CD14-positive monocyte (primary cell): ENCODE data around the gene SCAMP4. TPM values are rescaled to one million over a fixed set of nuclear protein-coding genes. Genes with fewer than 3 reads are reported as not detected.

ENCODE experiments used
- DNase-seq, 3 donors: peaks; one replicate each; pipeline ENCODE4 v3.0.0-alpha.2; 2011 to 2022
- H2AFZ ChIP-seq: 2 replicates; pipeline ENCODE4 v1.6.0; 2012; ENCODE audit warnings: mild to moderate bottlenecking, low read depth, low read length, inconsistent platforms; ENCODE audit not compliant: insufficient read depth, poor library complexity, severe bottlenecking
- H3K27ac ChIP-seq, 2 donors: 1 replicate in 1 of 2; 2 replicates in 1 of 2; pipeline ENCODE4 v1.5.1; 2012 to 2013; ENCODE audit warnings: low read length in 2 of 2, control low read depth in 1 of 2, inconsistent platforms in 1 of 2, low read depth in 1 of 2, mild to moderate bottlenecking in 1 of 2
- H3K27me3 ChIP-seq, 2 donors: one replicate each; pipeline versions ENCODE4 v1.6.0 to v1.6.1; 2011 to 2013; ENCODE audit warnings: low read length in 2 of 2; ENCODE audit not compliant: control insufficient read depth in 2 of 2, insufficient read depth in 2 of 2
- H3K36me3 ChIP-seq, 2 donors: replicated peaks in 1 of 2; 1 replicate in 1 of 2; 2 replicates in 1 of 2; pipeline versions ENCODE4 v1.5.1 to v1.6.1; 2012 to 2013; ENCODE audit warnings: low read length in 2 of 2, control low read depth in 1 of 2, inconsistent platforms in 1 of 2, mild to moderate bottlenecking in 1 of 2; ENCODE audit not compliant: insufficient read depth in 2 of 2, control insufficient read depth in 1 of 2
- H3K4me1 ChIP-seq, 2 donors: 1 replicate in 1 of 2; 2 replicates in 1 of 2; pipeline versions ENCODE4 v1.5.1 to v1.6.1; 2012 to 2013; ENCODE audit warnings: low read length in 2 of 2, control low read depth in 1 of 2, inconsistent platforms in 1 of 2, mild to moderate bottlenecking in 1 of 2, moderate library complexity in 1 of 2; ENCODE audit not compliant: insufficient read depth in 2 of 2, control insufficient read depth in 1 of 2
- H3K4me2 ChIP-seq: replicated peaks from 2 replicates; pipeline ENCODE3; 2012; ENCODE audit warnings: low read length, moderate library complexity, mild to moderate bottlenecking; ENCODE audit not compliant: poor library complexity, severe bottlenecking; ENCODE audit errors: extremely low read depth
- H3K4me3 ChIP-seq, 3 experiments: fragments of 200-600 bp in 1 of 3; sonication (generic) in 1 of 3; replicated peaks in 1 of 3; 1 replicate in 2 of 3; 2 replicates in 1 of 3; pipeline ENCODE4 v1.5.1; 2011 to 2013; ENCODE audit warnings: low read length in 3 of 3, mild to moderate bottlenecking in 3 of 3, control low read depth in 2 of 3, low read depth in 2 of 3, inconsistent platforms in 1 of 3, moderate library complexity in 1 of 3
- H3K79me2 ChIP-seq: 2 replicates; pipeline ENCODE4 v1.6.0; 2012; ENCODE audit warnings: mild to moderate bottlenecking, control low read depth, inconsistent platforms, low read length, moderate library complexity; ENCODE audit not compliant: insufficient read depth
- H3K9ac ChIP-seq: 2 replicates; pipeline ENCODE4 v1.6.0; 2017; ENCODE audit warnings: low read length, mild to moderate bottlenecking; ENCODE audit not compliant: insufficient read depth, poor library complexity, severe bottlenecking
- H3K9me3 ChIP-seq, 2 donors: replicated peaks in 1 of 2; 1 replicate in 1 of 2; 2 replicates in 1 of 2; pipeline versions ENCODE4 v1.5.1 to v1.6.1; 2012 to 2013; ENCODE audit warnings: low read length in 2 of 2, control low read depth in 1 of 2; ENCODE audit not compliant: control insufficient read depth in 1 of 2, insufficient read depth in 1 of 2
- H4K20me1 ChIP-seq: 2 replicates; pipeline ENCODE4 v1.6.0; 2012; ENCODE audit warnings: mild to moderate bottlenecking, low read length, control low read depth, moderate library complexity; ENCODE audit not compliant: insufficient read depth
- H3K27ac Mint-ChIP-seq, 7 donors: one replicate each; pipeline ENCODE4 v1.8.0; 2020; ENCODE audit warnings: mild to moderate bottlenecking in 7 of 7, mixed read lengths in 7 of 7, moderate library complexity in 6 of 7, inconsistent platforms in 2 of 7
- H3K27me3 Mint-ChIP-seq, 3 donors: one replicate each; pipeline ENCODE4 v1.8.0; 2021 to 2022; ENCODE audit warnings: low read depth in 3 of 3, mild to moderate bottlenecking in 3 of 3, mixed read lengths in 3 of 3, moderate library complexity in 3 of 3, inconsistent platforms in 1 of 3
- H3K36me3 Mint-ChIP-seq, 2 donors: one replicate each; pipeline ENCODE4 v1.8.0; 2020; ENCODE audit warnings: mixed read lengths in 2 of 2, inconsistent platforms in 1 of 2, mild to moderate bottlenecking in 1 of 2
- H3K4me1 Mint-ChIP-seq: one replicate; pipeline ENCODE4 v1.8.0; 2020; ENCODE audit warnings: mild to moderate bottlenecking, mixed read lengths
- H3K4me3 Mint-ChIP-seq, 2 donors: one replicate each; pipeline ENCODE4 v1.8.0; 2020; ENCODE audit warnings: mild to moderate bottlenecking in 2 of 2, mixed read lengths in 2 of 2, moderate library complexity in 1 of 2
- H3K9me3 Mint-ChIP-seq, 7 donors: one replicate each; pipeline ENCODE4 v1.8.0; 2020 to 2022; ENCODE audit warnings: mixed read lengths in 7 of 7, mild to moderate bottlenecking in 6 of 7, moderate library complexity in 6 of 7, inconsistent platforms in 2 of 7
- WGBS: methylation state at CpG from one replicate; pipeline ENCODE4 v1.1.5; 2013; ENCODE audit warnings: missing lambda C conversion rate; ENCODE audit not compliant: insufficient coverage; 5-methylcytosine and 5-hydroxymethylcytosine counted together
- intact Hi-C, 2 donors: fragments of 100-400 bp; cut with micrococcal nuclease; formaldehyde crosslinking; loops; one replicate each; pipeline versions ENCODE4 v1.15.0 to v1.15.1; 2023
- polyA plus RNA-seq, 3 donors: library from polyadenylated mRNA; depleted of rRNA in 1 of 3; unstranded in 2 of 3; stranded (reverse) in 1 of 3; fragments of 300-500 nt in 2 of 3; fragments of >200 nt in 1 of 3; fragmentation: Illumina TruSeq in 2 of 3; gene quantifications; 1 replicate in 2 of 3; 2 replicates in 1 of 3; pipeline ENCODE4 v1.2.3, GENCODE V29; 2012 to 2021
- TF ChIP-seq, protein P1 (sequence below): fragments of 200-600 bp; IDR thresholded peaks from one replicate; pipeline ENCODE4 v1.8.0; 2022; ENCODE audit warnings: antibody characterized with exemption, mild to moderate bottlenecking

Gene SCAMP4
- polyA plus RNA-seq, 3 donors, result 11.9 to 39.4 (median 15.4) TPM

DNA sequence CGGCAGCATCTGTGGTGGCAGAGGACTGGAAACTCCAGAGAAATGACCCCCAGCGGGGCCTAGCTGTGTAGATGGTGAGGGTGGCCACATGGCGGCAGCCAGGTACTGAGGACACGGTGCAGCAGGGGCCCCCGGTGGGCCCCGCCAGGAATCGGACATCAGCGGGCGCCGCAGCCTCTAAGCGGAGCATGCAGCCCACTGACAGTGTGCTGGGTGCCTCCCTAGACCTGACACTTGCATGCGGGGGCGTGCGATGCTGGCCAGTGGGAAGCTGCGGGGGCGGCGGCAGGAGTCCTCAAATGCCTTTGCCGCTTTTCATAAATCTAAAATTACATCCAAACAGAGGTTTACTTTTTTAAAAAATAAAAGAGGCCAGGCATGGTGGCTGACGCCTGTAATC is 16.1 kb downstream of the SCAMP4 start:
- Histone ChIP-seq H3K79me2 (no peaks in the 10 kb centered on the region), H2AFZ (no peak overlapping the region), H3K4me3 (no peak overlapping the region), H3K4me1 (peaks cover 31 to 36% of the 10 kb centered on the region in 2 donors), H3K9ac (no peak overlapping the region), H3K4me2 (no peak overlapping the region), H3K9me3 (no peaks in the 10 kb centered on the region), H3K27me3 (no peaks in the 10 kb centered on the region), H3K36me3 (peaks cover 53 to 55% of the 10 kb centered on the region in 2 donors), H4K20me1 (no peaks in the 10 kb centered on the region), H3K27ac (no peak overlapping the region)
- H3K27ac Mint-ChIP-seq, result peak overlapping the region in 1 of 7 donors; percentile 63
- no peak overlapping the region for H3K4me3 Mint-ChIP-seq
- 98% methylated on average over 9 of the region's 19 CpGs for WGBS
- peaks cover 41 to 80% of the 10 kb centered on the region in 2 donors for H3K36me3 Mint-ChIP-seq
- intact Hi-C loops, result no loop called here
- TF ChIP-seq, protein P1, sequence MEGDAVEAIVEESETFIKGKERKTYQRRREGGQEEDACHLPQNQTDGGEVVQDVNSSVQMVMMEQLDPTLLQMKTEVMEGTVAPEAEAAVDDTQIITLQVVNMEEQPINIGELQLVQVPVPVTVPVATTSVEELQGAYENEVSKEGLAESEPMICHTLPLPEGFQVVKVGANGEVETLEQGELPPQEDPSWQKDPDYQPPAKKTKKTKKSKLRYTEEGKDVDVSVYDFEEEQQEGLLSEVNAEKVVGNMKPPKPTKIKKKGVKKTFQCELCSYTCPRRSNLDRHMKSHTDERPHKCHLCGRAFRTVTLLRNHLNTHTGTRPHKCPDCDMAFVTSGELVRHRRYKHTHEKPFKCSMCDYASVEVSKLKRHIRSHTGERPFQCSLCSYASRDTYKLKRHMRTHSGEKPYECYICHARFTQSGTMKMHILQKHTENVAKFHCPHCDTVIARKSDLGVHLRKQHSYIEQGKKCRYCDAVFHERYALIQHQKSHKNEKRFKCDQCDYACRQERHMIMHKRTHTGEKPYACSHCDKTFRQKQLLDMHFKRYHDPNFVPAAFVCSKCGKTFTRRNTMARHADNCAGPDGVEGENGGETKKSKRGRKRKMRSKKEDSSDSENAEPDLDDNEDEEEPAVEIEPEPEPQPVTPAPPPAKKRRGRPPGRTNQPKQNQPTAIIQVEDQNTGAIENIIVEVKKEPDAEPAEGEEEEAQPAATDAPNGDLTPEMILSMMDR, result no peak
- peaks cover 0 to 3% (median 2%) of the 10 kb centered on the region in 3 donors for H3K27me3 Mint-ChIP-seq
- H3K9me3 Mint-ChIP-seq, result peaks cover 0 to 5% (median 0%) of the 10 kb centered on the region in 7 donors
- H3K4me1 Mint-ChIP-seq, result peaks cover 25% of the 10 kb centered on the region
- no peak for DNase-seq

DNA sequence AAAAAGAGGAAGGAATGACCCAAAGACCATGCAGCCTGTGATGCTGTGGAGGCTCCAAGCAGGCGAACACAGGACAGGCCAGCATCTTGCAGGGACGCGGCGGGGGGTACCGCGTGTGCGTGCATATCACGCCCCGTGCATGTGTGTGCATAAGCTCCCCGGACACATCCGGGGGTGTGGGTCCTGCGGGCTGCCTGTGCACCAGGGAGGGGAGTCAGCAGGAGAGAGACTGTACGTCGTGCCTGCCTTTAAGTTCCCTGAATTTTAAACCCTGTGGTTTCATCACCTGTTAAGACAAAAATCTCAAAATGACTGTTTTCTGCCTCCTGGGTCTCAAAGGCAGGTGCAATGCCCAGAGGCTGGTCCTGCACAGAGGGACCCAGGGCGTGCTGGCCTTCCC is 16.6 kb downstream of the SCAMP4 start:
- peaks cover 0 to 5% (median 0%) of the 10 kb centered on the region in 7 donors for H3K9me3 Mint-ChIP-seq
- Histone ChIP-seq H3K27ac (no peak overlapping the region), H3K9me3 (no peaks in the 10 kb centered on the region), H3K4me1 (peaks cover 31 to 32% of the 10 kb centered on the region in 2 donors), H3K27me3 (no peaks in the 10 kb centered on the region), H4K20me1 (no peaks in the 10 kb centered on the region), H3K4me2 (no peak overlapping the region), H2AFZ (no peak overlapping the region), H3K36me3 (peaks cover 53 to 55% of the 10 kb centered on the region in 2 donors), H3K4me3 (no peak overlapping the region), H3K9ac (no peak overlapping the region), H3K79me2 (no peaks in the 10 kb centered on the region)
- peak overlapping the region in 1 of 7 donors; percentile 21 for H3K27ac Mint-ChIP-seq
- peaks cover 41 to 76% of the 10 kb centered on the region in 2 donors for H3K36me3 Mint-ChIP-seq
- no peak for DNase-seq
- intact Hi-C loops, result no loop called here
- WGBS, result 95% methylated on average over 15 of the region's 15 CpGs
- TF ChIP-seq, protein P1, result no peak
- peaks cover 22% of the 10 kb centered on the region for H3K4me1 Mint-ChIP-seq
- H3K4me3 Mint-ChIP-seq, result no peak overlapping the region
- H3K27me3 Mint-ChIP-seq, result peaks cover 0 to 2% (median 1%) of the 10 kb centered on the region in 3 donors
